ENCODE results near the gene NCAPH2.

GRCh38 chr22:50469377-50470305 is 38.4 kb upstream of the NCAPH2 start:
- TF ChIP-seq GATA3 (IDR thresholded peaks at IDR 0.05; ENCODE audit: low read depth, low read length) (no peak), GATA2 (IDR thresholded peaks at IDR 0.05; ENCODE audit: low read depth, low read length) (no peak)
